K562 (cell line): ENCODE data around the gene CHST12.

ENCODE experiments used
- BRCA1 ChIP-seq, 2 experiments: fragments of 450-650 bp in 1 of 2; sonication (generic) in 1 of 2; formaldehyde crosslinking in 1 of 2; IDR thresholded peaks; 2 replicates each; pipeline versions ENCODE4 v1.5.0 to v1.6.1; 2017 to 2020; ENCODE audit warnings: mild to moderate bottlenecking in 1 of 2, missing genetic modification reagents in 1 of 2
- EZH2 ChIP-seq: IDR thresholded peaks from 2 replicates; pipeline ENCODE4 v1.6.1; 2012; ENCODE audit warnings: low read depth, mild to moderate bottlenecking, inconsistent platforms, low read length, borderline replicate concordance
- GABPA ChIP-seq: fragments of 200-800 bp; sonication (Bioruptor generic); conservative IDR thresholded peaks from 2 replicates; pipeline ENCODE4 v1.6.1; 2016; ENCODE audit warnings: low read depth, missing genetic modification characterization, missing compliant biosample characterization
- HBP1 ChIP-seq: fragments of 450-650 bp; formaldehyde crosslinking; IDR thresholded peaks from 2 replicates; pipeline ENCODE4 v1.4.0; 2022; ENCODE audit warnings: missing genetic modification characterization
- STAT5B ChIP-seq: fragments of 250-450 bp; sonication (Bioruptor Pico); IDR thresholded peaks from 2 replicates; pipeline ENCODE4 v1.8.0; 2021; ENCODE audit warnings: mild to moderate bottlenecking, inconsistent platforms
- TCF7 ChIP-seq: sonication (generic); IDR thresholded peaks from 2 replicates; pipeline ENCODE4 v1.6.1; 2016; ENCODE audit warnings: antibody characterized with exemption, borderline replicate concordance
- ZNF174 ChIP-seq: fragments of 250-450 bp; sonication (Bioruptor Pico); IDR thresholded peaks from 2 replicates; pipeline ENCODE4 v1.4.0; 2020; ENCODE audit warnings: mild to moderate bottlenecking
- ZNF184 ChIP-seq: sonication (generic); formaldehyde crosslinking; IDR thresholded peaks from 2 replicates; pipeline ENCODE4 v1.5.0; 2020; ENCODE audit warnings: missing genetic modification reagents

- TF ChIP-seq BRCA1 (IDR thresholded peaks at IDR 0.05) = no peak
- no peak for TF ChIP-seq BRCA1 (CRISPR knock-in tag; IDR thresholded peaks at IDR 0.05)
- TF ChIP-seq ZNF174 (CRISPR knock-in tag) = no peak
- TF ChIP-seq STAT5B = no peak
- TF ChIP-seq GABPA (tag) = no peak
- TF ChIP-seq TCF7 = no peak
- TF ChIP-seq ZNF184 = no peak
- no peak for TF ChIP-seq EZH2
- no peak for TF ChIP-seq HBP1
These were observed 14.8 kb upstream of the CHST12 start for GRCh38 chr7:2388637-2388954.
